ENCODE results near the gene ZNF597. TPM values are rescaled to one million over a fixed set of nuclear protein-coding genes. Genes with fewer than 3 reads are reported as not detected.

ZNF597 gene
- total RNA-seq, 1 donor from 2014 or later, result 1.7 TPM

GRCh38 chr16:3484318-3485096, 41.2 kb upstream of the ZNF597 start:
- intact Hi-C loops (cut with micrococcal nuclease), result no loop called here
- no peak for DNase-seq
- Histone ChIP-seq H3K27me3 (ENCODE audit: low read depth) (no peaks in the 10 kb centered on the region), H3K36me3 (peaks cover 86% of the 10 kb centered on the region), H3K9me3 (replicated peaks) (no peaks in the 10 kb centered on the region), H3K4me3 (no peak overlapping the region), H3K27ac (replicated peaks) (no peak overlapping the region), H3K4me1 (peaks cover 28% of the 10 kb centered on the region)
- no peak for TF ChIP-seq CTCF (IDR thresholded peaks at IDR 0.05; ENCODE audit: borderline replicate concordance)

DNA sequence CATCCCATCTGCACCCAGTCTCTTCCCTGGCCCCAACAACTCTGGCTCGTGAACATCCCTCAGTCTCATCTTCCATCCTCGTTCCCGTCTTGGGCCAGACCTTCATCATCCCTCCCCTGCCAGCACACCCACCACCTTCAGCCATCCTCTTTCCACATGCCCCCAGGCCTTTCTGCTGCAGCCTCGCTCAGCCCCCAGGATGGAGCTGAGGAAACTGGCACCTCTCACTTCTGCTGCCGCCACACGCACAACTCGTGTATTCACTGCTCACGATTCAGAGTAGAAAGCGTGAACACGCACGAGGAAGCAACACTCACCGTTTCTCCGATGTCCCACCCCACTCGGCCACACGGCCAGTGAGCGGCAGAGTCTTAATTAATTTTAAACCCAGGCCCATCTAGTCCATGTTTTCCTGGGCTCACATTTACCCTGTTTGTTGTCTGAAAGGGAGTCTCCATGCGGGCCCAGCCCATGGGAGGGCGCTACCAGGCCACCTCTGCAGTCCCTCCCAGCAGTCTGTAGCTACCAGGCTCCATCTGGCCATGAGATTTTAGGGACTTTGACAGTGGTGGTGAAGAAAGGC, 39.4 kb upstream of the ZNF597 start:
- Histone ChIP-seq H3K9me3 (replicated peaks) (no peaks in the 10 kb centered on the region), H3K36me3 (peaks cover 98% of the 10 kb centered on the region), H3K27me3 (ENCODE audit: low read depth) (no peaks in the 10 kb centered on the region), H3K4me1 (peaks cover 35% of the 10 kb centered on the region), H3K4me3 (no peak overlapping the region), H3K27ac (replicated peaks) (no peak overlapping the region)
- no peak for DNase-seq
- intact Hi-C loops (cut with micrococcal nuclease), result no loop called here
- TF ChIP-seq CTCF (IDR thresholded peaks at IDR 0.05; ENCODE audit: borderline replicate concordance), result no peak

DNA sequence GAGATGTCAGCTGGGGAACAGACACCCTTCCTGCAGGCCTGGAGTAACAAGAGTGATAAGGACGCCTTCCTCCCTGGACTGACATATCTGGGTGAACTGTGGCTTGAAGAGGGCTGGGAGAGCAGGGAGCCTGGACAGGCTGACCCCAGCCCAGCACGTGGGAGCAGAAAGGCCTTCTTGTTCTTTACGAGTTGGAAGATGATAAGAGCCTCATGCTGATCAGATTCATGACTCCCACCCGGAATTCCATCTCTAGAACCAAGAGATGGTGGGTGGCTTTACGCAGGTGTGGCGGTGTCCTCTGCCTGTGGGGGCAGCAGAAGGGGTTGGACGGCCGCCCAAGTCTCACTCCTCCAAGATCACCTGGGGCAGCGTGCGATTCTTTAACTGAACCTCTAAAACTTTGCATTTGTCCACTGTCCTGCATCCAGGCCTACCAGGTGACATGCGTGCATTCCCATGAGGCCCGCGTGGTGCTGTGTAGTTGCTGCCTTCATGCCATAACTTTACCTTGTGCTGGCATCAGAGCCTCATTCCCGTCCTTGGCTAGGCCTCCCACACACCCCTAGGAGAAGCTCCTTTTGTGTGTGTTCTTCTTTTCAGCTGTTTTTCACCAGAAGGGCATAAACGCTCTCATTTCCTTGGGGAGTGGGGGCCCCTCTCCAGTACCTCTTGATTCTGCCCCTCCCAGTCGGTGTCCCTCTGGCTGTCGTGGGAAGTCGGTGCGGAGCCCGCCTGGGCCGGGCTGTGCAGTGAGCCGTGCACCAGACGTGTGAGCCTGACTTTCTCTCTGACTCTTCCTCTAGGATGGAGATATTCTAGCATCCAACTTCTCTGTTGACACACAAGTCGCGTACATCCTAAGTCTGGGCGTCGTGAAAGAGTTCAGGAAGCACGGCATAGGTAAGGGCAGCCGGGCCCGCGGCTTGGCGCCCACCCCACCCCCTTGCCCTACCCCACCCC, 38.7 kb upstream of the ZNF597 start:
- Histone ChIP-seq H3K4me1 (peaks cover 39% of the 10 kb centered on the region), H3K4me3 (no peak overlapping the region), H3K27me3 (ENCODE audit: low read depth) (no peaks in the 10 kb centered on the region), H3K9me3 (replicated peaks) (no peaks in the 10 kb centered on the region), H3K27ac (replicated peaks) (peak overlapping the region; percentile 52), H3K36me3 (peaks cover 91% of the 10 kb centered on the region)
- DNase-seq, result no peak
- intact Hi-C loops (cut with micrococcal nuclease), result no loop called here
- TF ChIP-seq CTCF (IDR thresholded peaks at IDR 0.05; ENCODE audit: borderline replicate concordance), result no peak

DNA sequence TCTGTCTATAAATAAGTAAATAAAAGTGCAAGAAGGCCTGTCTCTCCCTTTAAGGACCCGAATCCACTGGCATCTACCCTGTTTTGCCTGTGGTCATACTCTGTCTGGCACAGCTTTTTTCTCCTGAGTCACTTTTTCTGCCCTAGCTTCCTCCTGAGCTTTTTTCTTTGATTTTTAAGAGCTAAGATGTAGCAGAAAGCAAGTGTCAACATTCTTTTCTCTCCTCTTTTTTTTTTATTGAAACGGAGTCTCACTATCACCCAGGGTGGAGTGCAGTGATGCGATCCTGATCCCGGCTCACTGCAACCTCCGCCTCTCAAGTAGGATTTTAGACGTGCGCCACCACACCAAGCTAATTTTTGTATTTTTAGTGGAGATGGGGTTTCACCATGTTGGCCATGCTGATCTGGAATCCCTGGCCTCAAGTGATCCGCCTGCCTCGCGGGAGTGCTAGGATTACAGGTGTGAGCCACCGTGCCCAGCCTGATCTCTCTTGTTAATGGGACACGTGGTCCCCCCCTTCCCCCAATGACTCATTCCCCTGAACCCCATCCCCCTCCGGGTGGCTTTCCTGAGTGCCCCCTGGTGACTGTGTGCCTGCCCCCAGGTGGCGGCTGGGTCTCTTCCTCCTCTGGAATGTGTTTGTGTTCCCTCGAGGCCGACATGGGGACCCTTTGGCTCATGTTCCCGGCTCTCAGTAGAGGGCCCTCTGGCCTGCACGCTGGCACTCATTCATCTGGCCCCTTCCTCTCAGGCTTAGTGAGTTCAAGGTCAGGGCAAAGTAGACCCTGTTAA, 37.8 kb upstream of the ZNF597 start:
- Histone ChIP-seq H3K36me3 (peaks cover 83% of the 10 kb centered on the region), H3K27me3 (ENCODE audit: low read depth) (no peaks in the 10 kb centered on the region), H3K4me3 (no peak overlapping the region), H3K4me1 (peaks cover 37% of the 10 kb centered on the region), H3K9me3 (replicated peaks) (no peaks in the 10 kb centered on the region), H3K27ac (replicated peaks) (peak overlapping the region; percentile 52)
- no peak for DNase-seq
- no peak for TF ChIP-seq CTCF (IDR thresholded peaks at IDR 0.05; ENCODE audit: borderline replicate concordance)
- intact Hi-C loops (cut with micrococcal nuclease), result no loop called here

Data from left ventricle myocardium inferior (tissue), 1 donor.